ENCODE measurements around the gene ARHGAP25. TPM values are rescaled to one million over a fixed set of nuclear protein-coding genes. Genes with fewer than 3 reads are reported as not detected.

The ARHGAP25 gene
- total RNA-seq, 2 experiments from 2014 or later = 18.6 to 43.8 TPM

- Histone ChIP-seq H3K27ac (ENCODE audit: low read depth, low read length, poor library complexity, severe bottlenecking) (no peak overlapping the region), H3K4me2 (ENCODE audit: low read length) (peak overlapping the region; percentile 94; the same call in 1 of the 2 replicates), H3K4me3 (ENCODE audit: low read depth, low read length, poor library complexity, severe bottlenecking) (no peak overlapping the region), H3K36me3 (ENCODE audit: insufficient read depth, low read length) (peaks cover 17% of the 10 kb centered on the region), H2AFZ (ENCODE audit: low read length) (peak overlapping the region; percentile 15; the same call in 1 of the 2 replicates), H4K20me1 (ENCODE audit: insufficient read depth, low read length) (no peaks in the 10 kb centered on the region), H3K9me2 (ENCODE audit: insufficient read depth, low read length) (no peaks in the 10 kb centered on the region), H3K79me2 (ENCODE audit: insufficient read depth, low read depth, low read length) (peaks cover 61% of the 10 kb centered on the region; the same call in 1 of the 2 replicates), H3K9me3 (ENCODE audit: low read length) (no peaks in the 10 kb centered on the region), H3K4me1 (ENCODE audit: insufficient read depth, low read length, poor library complexity, severe bottlenecking) (peaks cover 85% of the 10 kb centered on the region)
- BruUV-seq (replicated peaks) = no TSS peak
- ChIA-PET POLR2A (interaction anchor here (0.6 to 3.4 kb wide), 14 partner anchors 9 to 1345 kb away, joined by 3 to 18 read pairs (median 4); partner anchors contain the start of genes ARHGAP25 and FBXO48), CTCF (ENCODE audit: unreplicated experiment) (interaction anchor here (0.5 to 1.4 kb wide), 3 partner anchors 11 to 122 kb away, joined by 3 to 4 read pairs (median 3); no protein-coding TSS in a partner anchor)
- no peak for DNase-seq (ENCODE audit: low spot score)
- TF ChIP-seq EZH2phosphoT487 (IDR thresholded peaks at IDR 0.05; ENCODE audit: borderline replicate concordance, low read depth, low read length) (no peak), CTCF (conservative IDR thresholded peaks at IDR 0.05; ENCODE audit: low read length) (no peak)
- intact Hi-C loops (cut with micrococcal nuclease; ENCODE audit: unreplicated experiment) = no loop called here
These were observed 9.8 kb downstream of the ARHGAP25 start for GRCh38 chr2:68744366-68744912.

DNA sequence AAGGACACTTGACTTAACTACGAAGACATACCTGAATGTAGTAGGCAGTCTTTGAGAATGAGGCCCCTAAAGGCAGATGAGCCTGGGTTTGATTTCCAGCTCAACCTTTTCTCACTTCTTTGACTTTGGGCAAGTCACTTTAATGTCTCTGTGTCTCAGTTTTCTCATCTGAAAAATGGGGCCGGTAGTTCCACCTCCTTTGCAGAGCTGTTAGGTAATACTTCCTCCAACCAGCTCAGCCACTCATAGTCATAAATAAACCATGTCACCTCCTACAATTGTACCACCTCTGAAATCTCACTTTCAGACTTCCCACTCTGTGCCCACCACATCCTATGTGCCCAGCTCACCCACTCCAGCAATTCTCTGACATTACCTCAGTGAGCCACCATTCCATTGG, 10.4 kb downstream of the ARHGAP25 start:
- Histone ChIP-seq H3K9me3 (ENCODE audit: low read length) (no peaks in the 10 kb centered on the region), H3K9me2 (ENCODE audit: insufficient read depth, low read length) (no peaks in the 10 kb centered on the region), H4K20me1 (ENCODE audit: insufficient read depth, low read length) (no peaks in the 10 kb centered on the region), H3K27ac (ENCODE audit: low read depth, low read length, poor library complexity, severe bottlenecking) (no peak overlapping the region), H3K79me2 (ENCODE audit: insufficient read depth, low read depth, low read length) (peaks cover 56% of the 10 kb centered on the region; the same call in 1 of the 2 replicates), H3K4me1 (ENCODE audit: insufficient read depth, low read length, poor library complexity, severe bottlenecking) (peaks cover 79% of the 10 kb centered on the region), H3K4me3 (ENCODE audit: low read depth, low read length, poor library complexity, severe bottlenecking) (no peak overlapping the region), H3K4me2 (ENCODE audit: low read length) (no peak overlapping the region), H3K36me3 (ENCODE audit: insufficient read depth, low read length) (peaks cover 17% of the 10 kb centered on the region), H2AFZ (ENCODE audit: low read length) (no peak overlapping the region)
- no TSS peak for BruUV-seq (replicated peaks)
- ChIA-PET POLR2A (interaction anchor here (0.6 to 3.4 kb wide), 12 partner anchors 8 to 1346 kb away, joined by 3 to 18 read pairs (median 4); partner anchors contain the start of gene ARHGAP25), CTCF (ENCODE audit: unreplicated experiment) (interaction anchor here (0.5 to 1.4 kb wide), 3 partner anchors 11 to 121 kb away, joined by 3 to 4 read pairs (median 3); no protein-coding TSS in a partner anchor)
- TF ChIP-seq EZH2phosphoT487 (IDR thresholded peaks at IDR 0.05; ENCODE audit: borderline replicate concordance, low read depth, low read length) = no peak
- TF ChIP-seq CTCF (conservative IDR thresholded peaks at IDR 0.05; ENCODE audit: low read length) = no peak
- intact Hi-C loops (cut with micrococcal nuclease; ENCODE audit: unreplicated experiment) = no loop called here
- DNase-seq (ENCODE audit: low spot score) = no peak

GRCh38 chr2:68746408-68746807, 11.8 kb downstream of the ARHGAP25 start:
- no peak overlapping the region for H3K4me2 ChIP-seq (ENCODE audit: low read length)
- H2AFZ ChIP-seq (ENCODE audit: low read length) = no peak overlapping the region
- H3K9me3 ChIP-seq (ENCODE audit: low read length) = no peaks in the 10 kb centered on the region
- H3K4me1 ChIP-seq (ENCODE audit: insufficient read depth, low read length, poor library complexity, severe bottlenecking) = peaks cover 71% of the 10 kb centered on the region
- ChIA-PET POLR2A (interaction anchor here (0.6 to 1.6 kb wide), 2 partner anchors 20 to 124 kb away, joined by 3 to 4 read pairs; no protein-coding TSS in a partner anchor), CTCF (ENCODE audit: unreplicated experiment) (interaction anchor here (0.5 kb wide), 1 partner anchor 101 kb away, joined by 3 read pairs; no protein-coding TSS in a partner anchor)
- TF ChIP-seq EZH2phosphoT487 (IDR thresholded peaks at IDR 0.05; ENCODE audit: borderline replicate concordance, low read depth, low read length) = no peak
- TF ChIP-seq CTCF (conservative IDR thresholded peaks at IDR 0.05; ENCODE audit: low read length) = no peak
- no peak for DNase-seq (ENCODE audit: low spot score)
- H3K36me3 ChIP-seq (ENCODE audit: insufficient read depth, low read length) = peaks cover 17% of the 10 kb centered on the region
- no peak overlapping the region for H3K4me3 ChIP-seq (ENCODE audit: low read depth, low read length, poor library complexity, severe bottlenecking)
- BruUV-seq (replicated peaks) = no TSS peak
- H3K27ac ChIP-seq (ENCODE audit: low read depth, low read length, poor library complexity, severe bottlenecking) = no peak overlapping the region
- no peaks in the 10 kb centered on the region for H3K9me2 ChIP-seq (ENCODE audit: insufficient read depth, low read length)
- no peaks in the 10 kb centered on the region for H4K20me1 ChIP-seq (ENCODE audit: insufficient read depth, low read length)
- intact Hi-C loops (cut with micrococcal nuclease; ENCODE audit: unreplicated experiment) = no loop called here
- peaks cover 42% of the 10 kb centered on the region; the same call in 1 of the 2 replicates for H3K79me2 ChIP-seq (ENCODE audit: insufficient read depth, low read depth, low read length)
